ENCODE results near the gene TUBA4A.

TUBA4A gene

GRCh38 chr2:219216535-219216915 is 37.2 kb downstream of the TUBA4A start:
- Histone ChIP-seq H3K27me3 (no peaks in the 10 kb centered on the region), H3K36me3 (peaks cover 71% of the 10 kb centered on the region)
- no peak for TF ChIP-seq CTCF (IDR thresholded peaks at IDR 0.05; ENCODE audit: low read depth, low read length)

GRCh38 chr2:219215871-219216534 is 37.7 kb downstream of the TUBA4A start:
- TF ChIP-seq CTCF (IDR thresholded peaks at IDR 0.05; ENCODE audit: low read depth, low read length), result no peak
- Histone ChIP-seq H3K4me1 (peaks cover 5% of the 10 kb centered on the region), H3K27me3 (no peaks in the 10 kb centered on the region), H3K4me3 (ENCODE audit: low read depth, low read length) (no peak overlapping the region), H3K9me3 (no peaks in the 10 kb centered on the region), H3K36me3 (peaks cover 69% of the 10 kb centered on the region)
- no peak for DNase-seq

More at GRCh38 chr2:219216535-219216915, 37.2 kb downstream of the TUBA4A start:
- H3K4me1 ChIP-seq, result peaks cover 5% of the 10 kb centered on the region
- DNase-seq, result no peak
- H3K4me3 ChIP-seq (ENCODE audit: low read depth, low read length), result no peak overlapping the region
- no peaks in the 10 kb centered on the region for H3K9me3 ChIP-seq

DNA sequence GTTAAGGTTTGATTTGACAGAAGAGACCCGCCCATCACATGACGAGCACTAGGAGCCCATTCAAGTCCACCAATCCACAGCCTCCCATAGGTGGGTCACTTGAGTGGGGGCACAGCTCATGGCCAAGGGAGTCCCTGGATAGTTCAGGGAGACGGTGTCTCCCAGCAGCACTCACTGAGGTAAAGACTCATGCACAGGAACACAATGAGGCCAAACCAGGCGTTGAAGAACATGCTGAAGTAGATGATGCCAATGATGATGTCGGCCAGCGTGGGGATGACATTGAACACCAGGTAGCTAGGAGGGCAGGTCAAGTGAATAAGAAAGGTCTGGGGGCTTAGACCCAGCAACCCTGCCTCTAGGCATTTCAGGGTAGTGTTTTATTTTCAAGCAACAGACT is 38.9 kb downstream of the TUBA4A start:
- H3K4me1 ChIP-seq, result peaks cover 5% of the 10 kb centered on the region
- H3K4me3 ChIP-seq (ENCODE audit: low read depth, low read length), result no peak overlapping the region
- H3K27me3 ChIP-seq, result no peaks in the 10 kb centered on the region
- no peak for DNase-seq
- no peak for TF ChIP-seq CTCF (IDR thresholded peaks at IDR 0.05; ENCODE audit: low read depth, low read length)
- no peaks in the 10 kb centered on the region for H3K9me3 ChIP-seq
- H3K36me3 ChIP-seq, result peaks cover 69% of the 10 kb centered on the region

- no peaks in the 10 kb centered on the region for H3K27me3 ChIP-seq
- no peak for TF ChIP-seq CTCF (IDR thresholded peaks at IDR 0.05; ENCODE audit: low read depth, low read length)
- H3K4me3 ChIP-seq (ENCODE audit: low read depth, low read length), result no peak overlapping the region
- no peak for DNase-seq
- H3K36me3 ChIP-seq, result peaks cover 67% of the 10 kb centered on the region
- H3K9me3 ChIP-seq, result no peaks in the 10 kb centered on the region
- H3K4me1 ChIP-seq, result peaks cover 2% of the 10 kb centered on the region
Measured at GRCh38 chr2:219214141-219214540, 39.6 kb downstream of the TUBA4A start.

GRCh38 chr2:219213486-219214071 is 40.1 kb downstream of the TUBA4A start:
- Histone ChIP-seq H3K4me1 (no peaks in the 10 kb centered on the region; the same call in 1 of the 2 replicates), H3K9me3 (no peaks in the 10 kb centered on the region), H3K36me3 (peaks cover 68% of the 10 kb centered on the region), H3K27me3 (no peaks in the 10 kb centered on the region), H3K4me3 (ENCODE audit: low read depth, low read length) (no peak overlapping the region)
- no peak for TF ChIP-seq CTCF (IDR thresholded peaks at IDR 0.05; ENCODE audit: low read depth, low read length)
- no peak for DNase-seq

DNA sequence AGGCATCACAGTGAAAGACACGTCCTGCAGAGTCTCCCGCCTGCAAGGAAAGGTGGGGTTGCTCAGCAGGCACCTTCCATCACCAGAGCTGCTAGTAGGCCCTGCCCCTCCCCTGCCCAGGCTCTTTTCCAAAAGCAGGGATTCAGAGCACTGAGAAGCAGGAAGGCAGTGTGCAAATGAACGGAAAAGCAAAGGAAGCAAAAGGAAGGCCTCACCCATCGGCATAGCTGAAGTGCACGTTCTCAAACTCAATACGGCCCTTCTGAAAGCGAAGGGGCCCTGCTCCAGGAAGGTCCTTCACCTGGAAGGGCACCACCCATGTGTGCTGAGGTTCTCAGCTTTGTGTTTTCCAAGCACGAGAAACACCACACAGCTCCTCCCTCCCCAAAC is 40.7 kb downstream of the TUBA4A start:
- no peak for DNase-seq
- no peaks in the 10 kb centered on the region for H3K27me3 ChIP-seq
- H3K4me1 ChIP-seq, result peaks cover 4% of the 10 kb centered on the region
- H3K36me3 ChIP-seq, result peaks cover 68% of the 10 kb centered on the region
- no peak for TF ChIP-seq CTCF (IDR thresholded peaks at IDR 0.05; ENCODE audit: low read depth, low read length)
- H3K4me3 ChIP-seq (ENCODE audit: low read depth, low read length), result no peak overlapping the region
- no peaks in the 10 kb centered on the region for H3K9me3 ChIP-seq

All from BE2C (cell line).